ENCODE results near the gene BSND. TPM values are rescaled to one million over a fixed set of nuclear protein-coding genes. Genes with fewer than 3 reads are reported as not detected.

Gene BSND
- total RNA-seq, 1 donor from 2014 or later = not detected

DNA sequence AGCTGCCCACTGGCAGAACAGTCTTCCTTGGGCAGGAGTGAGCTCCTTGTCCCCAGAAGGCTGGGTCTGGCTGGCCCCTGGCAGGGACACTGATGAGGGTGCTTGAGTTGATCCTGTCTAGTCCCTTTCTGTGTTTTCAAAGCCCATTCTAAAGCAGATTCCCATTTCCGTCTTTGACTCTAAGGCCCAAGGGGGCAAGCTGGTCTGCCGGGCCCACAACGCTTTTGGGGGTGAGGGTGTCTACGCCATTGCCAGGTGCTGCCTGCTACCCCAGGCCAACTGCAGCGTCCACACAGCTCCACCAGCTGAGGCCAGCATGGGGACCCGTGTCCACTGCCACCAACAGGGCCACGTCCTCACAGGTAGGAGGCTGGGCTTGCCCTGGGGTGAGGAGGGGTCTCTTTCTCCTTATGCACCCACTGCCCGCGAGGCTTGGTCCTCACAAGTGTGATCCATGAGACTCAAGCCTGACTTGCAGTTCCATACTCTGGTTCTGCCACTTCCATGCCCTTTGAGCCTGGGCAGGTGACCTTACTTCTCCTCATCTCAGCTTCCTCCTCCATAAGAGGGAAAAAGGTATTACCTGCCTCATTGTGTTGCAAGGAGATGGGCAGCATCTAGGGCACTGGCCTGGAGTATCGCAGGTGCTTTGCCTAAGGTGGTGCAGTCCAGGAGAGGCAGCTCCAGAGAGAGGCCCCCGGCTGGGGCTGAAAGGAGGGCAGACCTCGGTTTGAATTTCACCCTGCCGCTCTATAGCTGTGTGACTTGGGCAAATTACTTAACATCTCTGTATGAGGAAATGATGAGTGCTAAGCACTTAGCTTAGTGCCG, 60.8 kb downstream of the BSND start:
- H3K27me3 Mint-ChIP-seq (ENCODE audit: unreplicated experiment) = no peaks in the 10 kb centered on the region
- TF ChIP-seq, protein P1, sequence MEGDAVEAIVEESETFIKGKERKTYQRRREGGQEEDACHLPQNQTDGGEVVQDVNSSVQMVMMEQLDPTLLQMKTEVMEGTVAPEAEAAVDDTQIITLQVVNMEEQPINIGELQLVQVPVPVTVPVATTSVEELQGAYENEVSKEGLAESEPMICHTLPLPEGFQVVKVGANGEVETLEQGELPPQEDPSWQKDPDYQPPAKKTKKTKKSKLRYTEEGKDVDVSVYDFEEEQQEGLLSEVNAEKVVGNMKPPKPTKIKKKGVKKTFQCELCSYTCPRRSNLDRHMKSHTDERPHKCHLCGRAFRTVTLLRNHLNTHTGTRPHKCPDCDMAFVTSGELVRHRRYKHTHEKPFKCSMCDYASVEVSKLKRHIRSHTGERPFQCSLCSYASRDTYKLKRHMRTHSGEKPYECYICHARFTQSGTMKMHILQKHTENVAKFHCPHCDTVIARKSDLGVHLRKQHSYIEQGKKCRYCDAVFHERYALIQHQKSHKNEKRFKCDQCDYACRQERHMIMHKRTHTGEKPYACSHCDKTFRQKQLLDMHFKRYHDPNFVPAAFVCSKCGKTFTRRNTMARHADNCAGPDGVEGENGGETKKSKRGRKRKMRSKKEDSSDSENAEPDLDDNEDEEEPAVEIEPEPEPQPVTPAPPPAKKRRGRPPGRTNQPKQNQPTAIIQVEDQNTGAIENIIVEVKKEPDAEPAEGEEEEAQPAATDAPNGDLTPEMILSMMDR (IDR thresholded peaks at IDR 0.05) = no peak
- H3K4me1 Mint-ChIP-seq (ENCODE audit: unreplicated experiment) = peaks cover 15% of the 10 kb centered on the region
- no peaks in the 10 kb centered on the region for H3K36me3 Mint-ChIP-seq (ENCODE audit: unreplicated experiment)
- H3K27ac Mint-ChIP-seq (ENCODE audit: unreplicated experiment) = no peak overlapping the region
- DNase-seq (ENCODE audit: extremely low spot score, unreplicated experiment) = peak; percentile 80
- H3K9me3 Mint-ChIP-seq (ENCODE audit: unreplicated experiment) = no peaks in the 10 kb centered on the region
- H3K4me3 Mint-ChIP-seq (ENCODE audit: unreplicated experiment) = no peak overlapping the region

GRCh38 chr1:55060133-55060999, 61.6 kb downstream of the BSND start:
- H3K4me1 Mint-ChIP-seq (ENCODE audit: unreplicated experiment) = peaks cover 22% of the 10 kb centered on the region
- no peaks in the 10 kb centered on the region for H3K9me3 Mint-ChIP-seq (ENCODE audit: unreplicated experiment)
- TF ChIP-seq, protein P1 (IDR thresholded peaks at IDR 0.05) = no peak
- H3K27ac Mint-ChIP-seq (ENCODE audit: unreplicated experiment) = no peak overlapping the region
- no peaks in the 10 kb centered on the region for H3K36me3 Mint-ChIP-seq (ENCODE audit: unreplicated experiment)
- no peak overlapping the region for H3K4me3 Mint-ChIP-seq (ENCODE audit: unreplicated experiment)
- peak; percentile 63 for DNase-seq (ENCODE audit: extremely low spot score, unreplicated experiment)
- no peaks in the 10 kb centered on the region for H3K27me3 Mint-ChIP-seq (ENCODE audit: unreplicated experiment)

DNA sequence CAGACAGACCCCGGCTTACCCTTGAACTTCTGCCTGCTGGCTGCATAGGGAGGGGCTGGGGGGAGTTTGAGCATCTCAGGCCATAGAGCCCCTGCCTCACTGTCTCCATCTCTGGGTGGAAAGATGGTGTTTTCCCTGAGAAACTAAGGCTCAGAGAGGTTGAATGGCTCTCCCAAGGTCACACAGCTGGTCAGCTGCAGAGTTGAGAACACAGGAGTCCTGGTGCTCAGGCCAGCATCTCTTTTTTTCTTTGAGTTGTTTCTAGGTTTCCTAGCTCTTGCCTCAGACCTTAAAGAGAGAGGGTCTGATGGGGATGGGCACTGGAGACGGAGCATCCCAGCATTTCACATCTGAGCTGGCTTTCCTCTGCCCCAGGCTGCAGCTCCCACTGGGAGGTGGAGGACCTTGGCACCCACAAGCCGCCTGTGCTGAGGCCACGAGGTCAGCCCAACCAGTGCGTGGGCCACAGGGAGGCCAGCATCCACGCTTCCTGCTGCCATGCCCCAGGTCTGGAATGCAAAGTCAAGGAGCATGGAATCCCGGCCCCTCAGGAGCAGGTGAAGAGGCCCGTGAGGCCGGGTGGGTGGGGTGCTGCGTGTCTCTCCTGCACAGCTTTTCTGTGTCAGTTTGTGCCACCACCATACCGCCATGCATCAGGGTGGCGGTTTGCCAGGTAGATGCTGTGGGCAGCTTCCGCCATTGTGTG, 62.4 kb downstream of the BSND start:
- DNase-seq (ENCODE audit: extremely low spot score, unreplicated experiment) = peak; percentile 78
- TF ChIP-seq, protein P1 (IDR thresholded peaks at IDR 0.05) = no peak
- H3K4me1 Mint-ChIP-seq (ENCODE audit: unreplicated experiment) = peaks cover 22% of the 10 kb centered on the region
- peaks cover 5% of the 10 kb centered on the region for H3K36me3 Mint-ChIP-seq (ENCODE audit: unreplicated experiment)
- no peaks in the 10 kb centered on the region for H3K27me3 Mint-ChIP-seq (ENCODE audit: unreplicated experiment)
- H3K27ac Mint-ChIP-seq (ENCODE audit: unreplicated experiment) = no peak overlapping the region
- no peaks in the 10 kb centered on the region for H3K9me3 Mint-ChIP-seq (ENCODE audit: unreplicated experiment)
- no peak overlapping the region for H3K4me3 Mint-ChIP-seq (ENCODE audit: unreplicated experiment)

Other genes with a start within 250 kb of the BSND start
- 4.4 and 5.5 TPM in 2 replicates for gene PARS2, start 234.4 kb upstream of the BSND start, total RNA-seq
- gene TTC22, start 197.6 kb upstream of the BSND start, total RNA-seq = not detected in 2 replicates
- gene DHCR24, start 111.7 kb upstream of the BSND start, total RNA-seq = 76.1 and 87.2 TPM in 2 replicates
- gene TMEM61, start 18.3 kb upstream of the BSND start, total RNA-seq = not detected in 2 replicates
- gene PCSK9, start 40.6 kb downstream of the BSND start, total RNA-seq = 2.2 and 2.3 TPM in 2 replicates
- 32.1 and 37.5 TPM in 2 replicates for gene USP24, start 216.4 kb downstream of the BSND start, total RNA-seq

All from osteocyte (in vitro differentiated cells).